Hepatocyte (in vitro differentiated cells): ENCODE data around the gene ACP1. TPM values are rescaled to one million over a fixed set of nuclear protein-coding genes. Genes with fewer than 3 reads are reported as not detected.

ENCODE experiments used
- DNase-seq: peaks from one replicate; pipeline ENCODE4 v3.0.0-alpha.2; 2016; ENCODE audit warnings: low spot score
- H2AFZ ChIP-seq: fragments of 200-600 bp; sonication (generic); 2 replicates; pipeline ENCODE4 v1.6.0; 2016; ENCODE audit warnings: antibody characterized with exemption, mild to moderate bottlenecking
- H3K27ac ChIP-seq: fragments of 200-600 bp; sonication (generic); 2 replicates; pipeline ENCODE4 v1.5.1; 2016; ENCODE audit warnings: mild to moderate bottlenecking
- H3K27me3 ChIP-seq: fragments of 200-600 bp; sonication (generic); 2 replicates; pipeline ENCODE4 v1.6.1; 2016
- H3K36me3 ChIP-seq: fragments of 200-600 bp; sonication (generic); replicated peaks from 2 replicates; pipeline ENCODE4 v1.5.1; 2016; ENCODE audit warnings: low read depth; ENCODE audit not compliant: insufficient read depth
- H3K4me1 ChIP-seq: fragments of 200-600 bp; sonication (generic); 2 replicates; pipeline ENCODE4 v1.5.1; 2016; ENCODE audit warnings: mild to moderate bottlenecking, moderate library complexity; ENCODE audit not compliant: insufficient read depth
- H3K4me2 ChIP-seq: fragments of 200-600 bp; sonication (generic); 2 replicates; pipeline ENCODE4 v1.6.0; 2016
- H3K4me3 ChIP-seq: fragments of 200-600 bp; sonication (generic); 2 replicates; pipeline ENCODE4 v1.5.1; 2016; ENCODE audit warnings: mild to moderate bottlenecking
- H3K79me2 ChIP-seq: fragments of 200-600 bp; sonication (generic); 2 replicates; pipeline ENCODE4 v1.6.0; 2017; ENCODE audit warnings: mild to moderate bottlenecking
- H3K9me2 ChIP-seq: fragments of 200-600 bp; sonication (generic); replicated peaks from 2 replicates; pipeline ENCODE4 v1.6.0; 2017; ENCODE audit warnings: mild to moderate bottlenecking; ENCODE audit not compliant: insufficient read depth
- H3K9me3 ChIP-seq: fragments of 200-600 bp; sonication (generic); 2 replicates; pipeline ENCODE4 v1.5.1; 2016; ENCODE audit warnings: low read depth, mild to moderate bottlenecking
- H4K20me1 ChIP-seq: fragments of 200-600 bp; sonication (generic); 2 replicates; pipeline ENCODE4 v1.6.0; 2016; ENCODE audit warnings: mild to moderate bottlenecking; ENCODE audit not compliant: insufficient read depth, poor library complexity, severe bottlenecking
- CTCF ChIP-seq: fragments of 200-600 bp; sonication (generic); IDR thresholded peaks from 2 replicates; pipeline ENCODE4 v1.5.1; 2016; ENCODE audit warnings: antibody characterized with exemption, mild to moderate bottlenecking; ENCODE audit not compliant: poor library complexity
- EZH2 ChIP-seq: fragments of 200-600 bp; sonication (generic); IDR thresholded peaks from 2 replicates; pipeline ENCODE4 v1.6.1; 2016; ENCODE audit warnings: antibody characterized with exemption, mild to moderate bottlenecking, borderline replicate concordance
- EZH2phosphoT487 ChIP-seq: fragments of 200-600 bp; sonication (generic); IDR thresholded peaks from one replicate; pipeline ENCODE4 v1.6.1; 2018; ENCODE audit warnings: antibody characterized with exemption, mild to moderate bottlenecking, low read depth, moderate library complexity; ENCODE audit not compliant: unreplicated experiment, severe bottlenecking
- WGBS: methylation state at CpG from one replicate; pipeline ENCODE4 v1.1.6; 2016; ENCODE audit warnings: low lambda C conversion rate; ENCODE audit errors: missing lambda C conversion rate; 5-methylcytosine and 5-hydroxymethylcytosine counted together
- polyA plus RNA-seq: library from polyadenylated mRNA; unstranded; fragments of >200 nt; fragmentation: Nextera tagmentation; extraction: Ambion mirVana; gene quantifications from 2 replicates; pipeline ENCODE4 v1.2.1, GENCODE V29; 2016
- total RNA-seq: library from RNA; depleted of rRNA; stranded (reverse); fragments of >200 nt; gene quantifications from 2 replicates; pipeline ENCODE4 v1.2.3, GENCODE V29; 2014

ACP1 gene
- total and polyA plus RNA-seq, 2 experiments from 2014 or later, result 175 to 194 TPM

- Histone ChIP-seq H3K4me2 (no peak overlapping the region), H4K20me1 (peaks cover 89% of the 10 kb centered on the region), H3K27me3 (no peaks in the 10 kb centered on the region), H3K27ac (no peak overlapping the region), H2AFZ (no peak overlapping the region), H3K36me3 (no peaks in the 10 kb centered on the region), H3K79me2 (peaks cover 100% of the 10 kb centered on the region), H3K4me1 (no peaks in the 10 kb centered on the region), H3K9me3 (no peaks in the 10 kb centered on the region), H3K9me2 (no peaks in the 10 kb centered on the region), H3K4me3 (no peak overlapping the region)
- TF ChIP-seq EZH2phosphoT487 (no peak), EZH2 (no peak), CTCF (no peak)
- DNase-seq, result no peak
- 96% methylated on average over 12 of the region's 12 CpGs for WGBS
These were observed 7.2 kb downstream of the ACP1 start for GRCh38 chr2:271917-272316.

- TF ChIP-seq EZH2phosphoT487, result no peak
- no peak for TF ChIP-seq CTCF
- no peak for TF ChIP-seq EZH2
- Histone ChIP-seq H2AFZ (no peak overlapping the region), H3K36me3 (no peaks in the 10 kb centered on the region), H3K27ac (no peak overlapping the region), H3K9me3 (no peaks in the 10 kb centered on the region), H3K4me2 (no peak overlapping the region), H3K27me3 (no peaks in the 10 kb centered on the region), H3K4me1 (no peaks in the 10 kb centered on the region), H3K9me2 (no peaks in the 10 kb centered on the region), H3K4me3 (no peak overlapping the region), H4K20me1 (peaks cover 80% of the 10 kb centered on the region), H3K79me2 (peaks cover 92% of the 10 kb centered on the region)
- DNase-seq, result no peak
- WGBS, result 86% methylated on average over 6 of the region's 6 CpGs
These were observed 8.6 kb downstream of the ACP1 start for GRCh38 chr2:273333-273732.

- H3K4me2 ChIP-seq, result no peak overlapping the region
- no peak for DNase-seq
- no peak overlapping the region for H3K27ac ChIP-seq
- no peaks in the 10 kb centered on the region for H3K36me3 ChIP-seq
- H4K20me1 ChIP-seq, result peaks cover 68% of the 10 kb centered on the region
- TF ChIP-seq EZH2phosphoT487, result no peak
- TF ChIP-seq CTCF, result peak; percentile 12
- H2AFZ ChIP-seq, result no peak overlapping the region
- 100% methylated on average over 3 of the region's 3 CpGs for WGBS
- H3K9me3 ChIP-seq, result no peaks in the 10 kb centered on the region
- no peak overlapping the region for H3K4me3 ChIP-seq
- peaks cover 80% of the 10 kb centered on the region for H3K79me2 ChIP-seq
- no peaks in the 10 kb centered on the region for H3K9me2 ChIP-seq
- no peaks in the 10 kb centered on the region for H3K4me1 ChIP-seq
- no peaks in the 10 kb centered on the region for H3K27me3 ChIP-seq
These were observed 9.8 kb downstream of the ACP1 start for GRCh38 chr2:274503-274902.

GRCh38 chr2:275466-275865, 10.7 kb downstream of the ACP1 start:
- Histone ChIP-seq H3K27me3 (no peaks in the 10 kb centered on the region), H3K4me3 (no peak overlapping the region), H3K4me1 (no peaks in the 10 kb centered on the region), H3K4me2 (no peak overlapping the region), H3K9me3 (no peaks in the 10 kb centered on the region), H2AFZ (no peak overlapping the region), H3K79me2 (peaks cover 71% of the 10 kb centered on the region), H3K27ac (no peak overlapping the region), H3K9me2 (no peaks in the 10 kb centered on the region), H4K20me1 (peaks cover 58% of the 10 kb centered on the region), H3K36me3 (no peaks in the 10 kb centered on the region)
- no peak for TF ChIP-seq EZH2
- TF ChIP-seq EZH2phosphoT487, result no peak
- no peak for TF ChIP-seq CTCF
- WGBS, result 95% methylated on average over 6 of the region's 6 CpGs
- DNase-seq, result no peak
